H1 (cell line): ENCODE results near the gene MAPK9. TPM values are rescaled to one million over a fixed set of nuclear protein-coding genes. Genes with fewer than 3 reads are reported as not detected.

ENCODE experiments used
- CTCF ChIA-PET: fragments of 300-600 bp; sonication (Branson Sonifier 250); formaldehyde crosslinking; loops from one replicate; lab custom pipeline; 2021; ENCODE audit not compliant: partially characterized antibody; lab: Charles Lee
- POLR2A ChIA-PET: fragments of 300-600 bp; sonication (Branson Sonifier 250); formaldehyde crosslinking; loops from one replicate; lab custom pipeline; 2021; ENCODE audit warnings: inconsistent platforms; ENCODE audit not compliant: partially characterized antibody; lab: Charles Lee
- DNase-seq, 2 experiments: peaks; one replicate each; pipeline versions ENCODE4 v3.0.0 to v3.0.0-alpha.2; 2010 to 2022; ENCODE audit warnings: low spot score in 2 of 2, low read depth in 1 of 2, mixed read lengths in 1 of 2
- FAIRE-seq: peaks from 2 replicates; lab custom pipeline; 2011; peaks lifted over from hg19 to GRCh38; lab: Jason Lieb, UNC
- H2AFZ ChIP-seq: 2 replicates; pipeline ENCODE4 v1.8.1; 2012; ENCODE audit warnings: low read length, inconsistent platforms
- H2AK5ac ChIP-seq: 2 replicates; pipeline ENCODE4 v1.6.1; 2013; ENCODE audit warnings: low read depth, low read length
- H2BK120ac ChIP-seq: replicated peaks from 2 replicates; pipeline ENCODE3; 2013; ENCODE audit warnings: low read depth, low read length, inconsistent platforms
- H2BK12ac ChIP-seq: 2 replicates; pipeline ENCODE4 v1.6.1; 2013; ENCODE audit warnings: low read depth, low read length
- H2BK15ac ChIP-seq: 2 replicates; pipeline ENCODE4 v1.6.1; 2013; ENCODE audit warnings: low read length
- H2BK20ac ChIP-seq: 2 replicates; pipeline ENCODE4 v1.6.1; 2013; ENCODE audit warnings: low read length
- H2BK5ac ChIP-seq: 2 replicates; pipeline ENCODE4 v1.6.1; 2013; ENCODE audit warnings: low read depth, low read length
- H3K14ac ChIP-seq: 2 replicates; pipeline ENCODE4 v1.6.1; 2013; ENCODE audit warnings: inconsistent platforms; ENCODE audit not compliant: insufficient read length
- H3K18ac ChIP-seq: 2 replicates; pipeline ENCODE4 v1.6.1; 2013; ENCODE audit warnings: low read length; ENCODE audit errors: extremely low read depth
- H3K23ac ChIP-seq: 2 replicates; pipeline ENCODE4 v1.6.1; 2013; ENCODE audit warnings: inconsistent platforms; ENCODE audit not compliant: insufficient read length
- H3K23me2 ChIP-seq: 2 replicates; pipeline ENCODE4 v1.6.1; 2013; ENCODE audit warnings: low read depth, low read length
- H3K27ac ChIP-seq: 2 replicates; pipeline ENCODE4 v1.6.1; 2011; ENCODE audit warnings: low read depth, low read length, inconsistent platforms
- H3K27me3 ChIP-seq, 4 experiments: replicated peaks in 1 of 4; 1 replicate in 1 of 4; 2 replicates in 3 of 4; pipeline versions ENCODE4 v1.6.1 to v1.8.1; 2011 to 2013; ENCODE audit warnings: low read length in 3 of 4, mild to moderate bottlenecking in 3 of 4, inconsistent platforms in 2 of 4, mixed read lengths in 2 of 4, moderate library complexity in 1 of 4; ENCODE audit not compliant: control insufficient read depth in 3 of 4, insufficient read depth in 3 of 4; ENCODE audit errors: extremely low read depth in 1 of 4
- H3K36me3 ChIP-seq, 4 experiments: 2 replicates each; pipeline versions ENCODE4 v1.6.1 to v1.8.1; 2011 to 2013; ENCODE audit warnings: mild to moderate bottlenecking in 4 of 4, low read length in 3 of 4, moderate library complexity in 2 of 4, control low read depth in 1 of 4, inconsistent platforms in 1 of 4; ENCODE audit not compliant: insufficient read depth in 4 of 4, control insufficient read depth in 2 of 4
- H3K4ac ChIP-seq: replicated peaks from 2 replicates; pipeline ENCODE3; 2013; ENCODE audit warnings: low read length, low read depth, mixed read lengths, inconsistent platforms; ENCODE audit not compliant: insufficient read length
- H3K4me1 ChIP-seq, 4 experiments: replicated peaks in 1 of 4; 1 replicate in 1 of 4; 2 replicates in 3 of 4; pipeline versions ENCODE4 v1.6.1 to v1.8.1; 2011 to 2013; ENCODE audit warnings: low read length in 3 of 4, inconsistent platforms in 2 of 4, mixed read lengths in 1 of 4; ENCODE audit not compliant: insufficient read depth in 4 of 4, control insufficient read depth in 3 of 4
- H3K4me2 ChIP-seq, 2 experiments: 2 replicates each; pipeline versions ENCODE4 v1.6.1 to v1.8.1; 2011 to 2013; ENCODE audit warnings: low read depth in 2 of 2, low read length in 2 of 2, control low read depth in 1 of 2, inconsistent platforms in 1 of 2, mild to moderate bottlenecking in 1 of 2; ENCODE audit not compliant: insufficient read depth in 1 of 2
- H3K4me3 ChIP-seq, 4 experiments: fragments of 200-600, 300-600 bp in 1 of 4; sonication (generic), shearing (Covaris generic), sonication (Bioruptor Twin) in 1 of 4; 2 replicates each; pipeline versions ENCODE4 v1.5.1 to v1.8.1; 2011 to 2016; ENCODE audit warnings: low read length in 4 of 4, low read depth in 3 of 4, control low read depth in 2 of 4, inconsistent platforms in 2 of 4, mild to moderate bottlenecking in 2 of 4, mixed read lengths in 1 of 4, moderate library complexity in 1 of 4; ENCODE audit not compliant: insufficient read depth in 2 of 4; ENCODE audit errors: extremely low read depth in 1 of 4
- H3K56ac ChIP-seq: replicated peaks from 2 replicates; pipeline ENCODE3; 2013; ENCODE audit warnings: low read depth, mild to moderate bottlenecking, mixed read lengths, low read length, inconsistent platforms; ENCODE audit not compliant: insufficient read length
- H3K79me1 ChIP-seq: 2 replicates; pipeline ENCODE4 v1.6.1; 2013; ENCODE audit warnings: low read depth, low read length, control low read depth
- H3K79me2 ChIP-seq, 2 experiments: 2 replicates each; pipeline versions ENCODE4 v1.6.1 to v1.8.1; 2012 to 2013; ENCODE audit warnings: low read length in 2 of 2, mild to moderate bottlenecking in 2 of 2, inconsistent platforms in 1 of 2; ENCODE audit not compliant: insufficient read depth in 2 of 2, control insufficient read depth in 1 of 2
- H3K9ac ChIP-seq, 4 experiments: replicated peaks in 1 of 4; 1 replicate in 1 of 4; 2 replicates in 3 of 4; pipeline versions ENCODE4 v1.6.1 to v1.8.1; 2011 to 2013; ENCODE audit warnings: low read depth in 3 of 4, low read length in 3 of 4, control low read depth in 2 of 4, mild to moderate bottlenecking in 2 of 4, moderate library complexity in 2 of 4, inconsistent platforms in 1 of 4; ENCODE audit errors: extremely low read depth in 1 of 4
- H3K9me3 ChIP-seq, 2 experiments: 2 replicates each; pipeline versions ENCODE4 v1.6.1 to v1.8.1; 2012 to 2013; ENCODE audit warnings: mild to moderate bottlenecking in 2 of 2, moderate library complexity in 2 of 2, control low read depth in 1 of 2, inconsistent platforms in 1 of 2, low read depth in 1 of 2, low read length in 1 of 2, mixed read lengths in 1 of 2; ENCODE audit not compliant: insufficient read depth in 2 of 2
- H4K20me1 ChIP-seq, 2 experiments: replicated peaks in 1 of 2; 2 replicates each; pipeline versions ENCODE3 to v1.8.1; 2011 to 2013; ENCODE audit warnings: inconsistent platforms in 2 of 2, low read length in 2 of 2, mild to moderate bottlenecking in 1 of 2; ENCODE audit not compliant: insufficient read depth in 2 of 2, control insufficient read depth in 1 of 2
- H4K5ac ChIP-seq: 2 replicates; pipeline ENCODE4 v1.6.1; 2013; ENCODE audit warnings: low read length, low read depth, mixed read lengths, inconsistent platforms; ENCODE audit not compliant: insufficient read length
- H4K8ac ChIP-seq: 2 replicates; pipeline ENCODE4 v1.8.0; 2013; ENCODE audit warnings: mild to moderate bottlenecking, moderate library complexity, low read length, inconsistent platforms; ENCODE audit not compliant: insufficient read depth; ENCODE audit errors: extremely low read depth
- H4K91ac ChIP-seq: replicated peaks from 2 replicates; pipeline ENCODE3; 2013; ENCODE audit warnings: low read length, mixed read lengths, inconsistent platforms; ENCODE audit not compliant: insufficient read length
- BCL11A ChIP-seq, 2 experiments: IDR thresholded peaks; one replicate each; pipeline ENCODE4 v1.6.1; 2011; ENCODE audit warnings: low read depth in 2 of 2, low read length in 2 of 2, mild to moderate bottlenecking in 2 of 2
- CHD1 ChIP-seq: IDR thresholded peaks from 2 replicates; pipeline ENCODE4 v1.6.1; 2012; ENCODE audit warnings: low read depth, low read length, improper control_type of control experiment
- EZH2 ChIP-seq: fragments of 200-600 bp; sonication (generic); IDR thresholded peaks from 2 replicates; pipeline ENCODE4 v1.7.1; 2012; ENCODE audit warnings: low read depth, mild to moderate bottlenecking, moderate library complexity, low read length, inconsistent platforms; ENCODE audit not compliant: severe bottlenecking
- HDAC2 ChIP-seq, 2 experiments: fragments of 300-600 bp in 1 of 2; sonication (generic) in 1 of 2; IDR thresholded peaks; 2 replicates each; pipeline ENCODE4 v1.6.1; 2011 to 2012; ENCODE audit warnings: low read depth in 2 of 2, low read length in 2 of 2, mild to moderate bottlenecking in 2 of 2, moderate library complexity in 2 of 2, borderline replicate concordance in 1 of 2, inconsistent platforms in 1 of 2
- JUND ChIP-seq: IDR thresholded peaks from 2 replicates; pipeline ENCODE4 v1.6.1; 2011; ENCODE audit warnings: mild to moderate bottlenecking, improper control_type of control experiment, low read length
- KDM5A ChIP-seq: fragments of 200-600 bp; IDR thresholded peaks from 2 replicates; pipeline ENCODE4 v1.7.1; 2012; ENCODE audit warnings: mild to moderate bottlenecking, low read length, inconsistent platforms, mixed read lengths
- POU5F1 ChIP-seq: IDR thresholded peaks from 2 replicates; pipeline ENCODE4 v1.6.1; 2011; ENCODE audit warnings: low read depth, mild to moderate bottlenecking, low read length, moderate library complexity
- RXRA ChIP-seq: IDR thresholded peaks from 2 replicates; pipeline ENCODE4 v1.6.1; 2011; ENCODE audit warnings: low read depth, mild to moderate bottlenecking, low read length, moderate library complexity; ENCODE audit not compliant: insufficient read depth
- YY1 ChIP-seq: IDR thresholded peaks from 2 replicates; pipeline ENCODE4 v1.6.1; 2011; ENCODE audit warnings: low read depth, mild to moderate bottlenecking, low read length
- WGBS, 2 experiments: shearing (Covaris generic) in 1 of 2; methylation state at CpG; one replicate each; pipeline versions ENCODE4 v1.1.6 to v1.1.7; 2013 to 2015; ENCODE audit warnings: low lambda C conversion rate in 2 of 2, mixed read lengths in 2 of 2, inconsistent platforms in 1 of 2, low coverage in 1 of 2, missing lambda C conversion rate in 1 of 2; ENCODE audit not compliant: insufficient replicate concordance in 2 of 2, insufficient coverage in 1 of 2, insufficient read length in 1 of 2; ENCODE audit errors: extremely low coverage in 1 of 2, missing lambda C conversion rate in 1 of 2; 5-methylcytosine and 5-hydroxymethylcytosine counted together
- polyA plus RNA-seq, 7 experiments: library from polyadenylated mRNA; depleted of rRNA in 3 of 7; stranded (reverse) in 5 of 7; unstranded in 2 of 7; fragments of >200 nt in 5 of 7; fragments of 200-250 nt in 2 of 7; gene quantifications; 1 replicate in 5 of 7; 2 replicates in 1 of 7; 4 replicates in 1 of 7; pipeline versions ENCODE4 v1.2.1 to v1.2.3, GENCODE V29; 2011 to 2013; ENCODE audit warnings: missing spikeins in 2 of 7, mixed read lengths in 2 of 7
- total RNA-seq: library from RNA; stranded (reverse); fragmentation: NEBNext Ultra II Directional; extraction: Animal tissue kit (Norgen Biotek cat#: 25700); gene quantifications from 2 replicates; pipeline ENCODE4 v1.2.1, GENCODE V29; 2021

The MAPK9 gene
- total and polyA plus RNA-seq, 2 of the 8 experiments (the other 6 are each of a cell fraction or from before 2014, with no cell fraction given) = 22.3 to 43.7 TPM

DNA sequence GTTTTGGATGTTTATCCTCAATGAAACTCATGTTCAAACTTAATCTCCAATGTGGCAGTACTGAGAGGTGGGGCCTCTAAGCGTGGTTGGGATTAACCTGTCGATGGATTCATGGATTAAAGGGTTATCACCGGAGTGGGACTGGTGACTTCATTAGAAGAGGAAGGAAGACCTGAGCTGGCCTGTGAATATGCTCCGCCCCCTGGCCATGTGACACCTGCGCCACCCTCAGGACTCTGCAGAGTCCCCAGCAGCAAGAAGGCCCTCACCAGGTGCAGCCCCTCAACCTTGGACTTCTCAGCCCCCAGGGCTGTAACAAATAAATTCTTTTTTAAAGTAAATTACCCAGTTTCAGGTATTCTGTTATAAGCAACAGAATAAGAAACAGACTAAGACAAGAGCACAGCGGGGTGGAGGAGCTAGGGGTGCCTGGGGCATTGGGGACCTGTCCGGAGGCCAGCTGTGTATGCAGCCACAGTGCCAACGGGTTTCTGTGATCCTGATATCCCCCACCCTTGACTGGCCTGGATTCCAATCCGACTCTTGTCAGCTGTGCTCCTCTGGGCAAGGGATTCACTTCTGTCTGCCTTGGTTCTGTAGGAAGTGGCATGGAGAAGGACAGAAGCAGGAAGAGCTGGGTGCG, 3.2 kb upstream of the MAPK9 start:
- no peak overlapping the region for H2BK12ac ChIP-seq
- H4K20me1 ChIP-seq = peaks cover 5 to 9% of the 10 kb centered on the region in 2 experiments
- CTCF ChIA-PET = interaction anchor here (0.8 to 9.0 kb wide), 18 partner anchors 10 to 324 kb away, joined by 3 to 88 read pairs (median 9); partner anchors contain the start of gene RASGEF1C
- POLR2A ChIA-PET = interaction anchor here (0.9 to 2.4 kb wide), 10 partner anchors 9 to 324 kb away, joined by 3 to 12 read pairs (median 4); no protein-coding TSS in a partner anchor
- peaks cover 0 to 6% (median 5%) of the 10 kb centered on the region in 4 experiments; a peak in 6 of 7 replicates for H3K4me1 ChIP-seq
- no peak overlapping the region; the same call in 1 of the 2 replicates for H3K27ac ChIP-seq
- no peak for DNase-seq
- H4K8ac ChIP-seq = no peak overlapping the region
- H2BK15ac ChIP-seq = no peak overlapping the region
- TF ChIP-seq KDM5A (no peak), YY1 (no peak), EZH2 (no peak), BCL11A (IDR thresholded peaks at IDR 0.05; ENCODE audit: low read depth in 2 of 2, low read length in 2 of 2) (no peak), CHD1 (no peak), JUND (no peak), POU5F1 (no peak), HDAC2 (IDR thresholded peaks at IDR 0.05; ENCODE audit: borderline replicate concordance in 1 of 2, low read depth in 2 of 2, low read length in 2 of 2) (no peak), RXRA (no peak)
- no peak overlapping the region for H2AK5ac ChIP-seq
- H3K56ac ChIP-seq = no peak overlapping the region
- no peak overlapping the region for H3K4me3 ChIP-seq
- peaks cover 5% of the 10 kb centered on the region; the same call in 1 of the 2 replicates for H3K23me2 ChIP-seq
- H2BK20ac ChIP-seq = no peak overlapping the region
- H3K18ac ChIP-seq = no peak overlapping the region
- H3K36me3 ChIP-seq = no peaks in the 10 kb centered on the region; a peak in 1 of 8 replicates
- no peak overlapping the region for H3K4ac ChIP-seq
- H4K91ac ChIP-seq = no peak overlapping the region
- WGBS, 2 experiments = 90% methylated on average over 9 of the region's 10 CpGs; no CpG with 5 or more reads in 1 of the 2 experiments
- no peaks in the 10 kb centered on the region for H3K9me3 ChIP-seq
- no peak overlapping the region for H3K14ac ChIP-seq
- H2BK120ac ChIP-seq = no peak overlapping the region
- no peak overlapping the region for H2AFZ ChIP-seq
- FAIRE-seq = no peak
- H3K79me2 ChIP-seq = peaks cover 6 to 10% of the 10 kb centered on the region in 2 experiments; a peak in 3 of 4 replicates
- H2BK5ac ChIP-seq = no peak overlapping the region
- no peaks in the 10 kb centered on the region for H3K27me3 ChIP-seq
- no peak overlapping the region for H3K23ac ChIP-seq
- no peak overlapping the region for H4K5ac ChIP-seq
- H3K4me2 ChIP-seq = no peak overlapping the region
- H3K79me1 ChIP-seq = peaks cover 3% of the 10 kb centered on the region; the same call in 1 of the 2 replicates
- no peak overlapping the region for H3K9ac ChIP-seq
